HS-27A (cell line): ENCODE results near the gene CYP2W1.
"Not testable (repeated sequence)": the region's sequence is repeated elsewhere in the genome, so short reads cannot be mapped to it uniquely, and the experiment has no call there.

ENCODE experiments used
- DNase-seq: peaks from one replicate; pipeline ENCODE4 v3.0.0-alpha.2; 2012; ENCODE audit warnings: low read depth, missing footprints

Gene CYP2W1

GRCh38 chr7:997404-998395 lies 14.7 kb downstream of the CYP2W1 start:
- no peak for DNase-seq

GRCh38 chr7:999149-999879 lies 16.3 kb downstream of the CYP2W1 start:
- no peak for DNase-seq

- no peak for DNase-seq
Measured at GRCh38 chr7:999941-1000935, 17.3 kb downstream of the CYP2W1 start.

- not testable (repeated sequence) for DNase-seq
Measured at GRCh38 chr7:1001069-1001770, 18.2 kb downstream of the CYP2W1 start.

GRCh38 chr7:1002026-1002425 lies 19.0 kb downstream of the CYP2W1 start:
- not testable (repeated sequence) for DNase-seq

- DNase-seq, result not testable (repeated sequence)
Measured at GRCh38 chr7:1002445-1002844, 19.5 kb downstream of the CYP2W1 start.

GRCh38 chr7:1004018-1004852 lies 21.3 kb downstream of the CYP2W1 start:
- DNase-seq, result no peak

- no peak for DNase-seq
Measured at GRCh38 chr7:1005303-1005702, 22.3 kb downstream of the CYP2W1 start.

- DNase-seq, result no peak
Measured at GRCh38 chr7:1007901-1008300, 24.9 kb downstream of the CYP2W1 start.

- no peak for DNase-seq
Measured at GRCh38 chr7:1008733-1009363, 25.9 kb downstream of the CYP2W1 start.

GRCh38 chr7:1009747-1010146 lies 26.8 kb downstream of the CYP2W1 start:
- DNase-seq, result no peak

GRCh38 chr7:1010226-1010625 lies 27.2 kb downstream of the CYP2W1 start:
- DNase-seq, result no peak

- no peak for DNase-seq
Measured at GRCh38 chr7:1011297-1012003, 28.5 kb downstream of the CYP2W1 start.

- no peak for DNase-seq
Measured at GRCh38 chr7:1012004-1012715, 29.2 kb downstream of the CYP2W1 start.

- no peak for DNase-seq
Measured at GRCh38 chr7:1012716-1013095, 29.7 kb downstream of the CYP2W1 start.

GRCh38 chr7:1013581-1013980 lies 30.6 kb downstream of the CYP2W1 start:
- DNase-seq, result no peak

GRCh38 chr7:1014681-1015080 lies 31.7 kb downstream of the CYP2W1 start:
- DNase-seq, result no peak
